Keratinocyte (primary cell): ENCODE data around the gene NFIC. TPM values are rescaled to one million over a fixed set of nuclear protein-coding genes. Genes with fewer than 3 reads are reported as not detected.

Experiments used
- DNase-seq: peaks from one replicate; pipeline ENCODE4 v3.0.0-alpha.2; 2011; ENCODE audit warnings: low read depth, missing footprints, low spot score
- FAIRE-seq: peaks from 2 replicates; lab custom pipeline; 2011; peaks lifted over from hg19 to GRCh38; lab: Jason Lieb, UNC
- H2AFZ ChIP-seq: 2 replicates; pipeline ENCODE4 v1.6.0; 2012; ENCODE audit warnings: low read length, control low read depth, inconsistent platforms; ENCODE audit not compliant: control insufficient read depth
- H3K27ac ChIP-seq: 2 replicates; pipeline ENCODE4 v1.5.1; 2011; ENCODE audit warnings: low read length; ENCODE audit not compliant: control insufficient read depth, insufficient read depth
- H3K27me3 ChIP-seq: 3 replicates; pipeline ENCODE4 v1.6.0; 2011; ENCODE audit warnings: low read length; ENCODE audit not compliant: control insufficient read depth, insufficient read depth; ENCODE audit errors: extremely low read depth
- H3K36me3 ChIP-seq, 2 experiments: 2 replicates in 1 of 2; 3 replicates in 1 of 2; pipeline ENCODE4 v1.5.1; 2011; ENCODE audit warnings: low read length in 2 of 2, mild to moderate bottlenecking in 1 of 2; ENCODE audit not compliant: control insufficient read depth in 2 of 2, insufficient read depth in 2 of 2; ENCODE audit errors: extremely low read depth in 1 of 2
- H3K4me1 ChIP-seq: 3 replicates; pipeline ENCODE4 v1.5.1; 2011; ENCODE audit warnings: low read length; ENCODE audit not compliant: control insufficient read depth, insufficient read depth; ENCODE audit errors: extremely low read depth
- H3K4me2 ChIP-seq: 3 replicates; pipeline ENCODE4 v1.6.0; 2011; ENCODE audit warnings: low read depth, low read length; ENCODE audit not compliant: control insufficient read depth, insufficient read depth; ENCODE audit errors: extremely low read depth
- H3K4me3 ChIP-seq, 3 experiments: fragments of 200-600 bp in 1 of 3; sonication (generic) in 1 of 3; 2 replicates in 2 of 3; 3 replicates in 1 of 3; pipeline ENCODE4 v1.5.1; 2011 to 2016; ENCODE audit warnings: low read length in 3 of 3, mild to moderate bottlenecking in 3 of 3, control low read depth in 2 of 3, inconsistent platforms in 1 of 3, low read depth in 1 of 3, mixed read lengths in 1 of 3, mixed run types in 1 of 3, moderate library complexity in 1 of 3; ENCODE audit not compliant: control insufficient read depth in 2 of 3, insufficient read depth in 2 of 3; ENCODE audit errors: extremely low read depth in 1 of 3
- H3K79me2 ChIP-seq: 2 replicates; pipeline ENCODE4 v1.6.0; 2012; ENCODE audit warnings: low read length; ENCODE audit not compliant: control insufficient read depth, insufficient read depth
- H3K9ac ChIP-seq: 3 replicates; pipeline ENCODE4 v1.6.0; 2011; ENCODE audit warnings: low read length; ENCODE audit not compliant: control insufficient read depth, insufficient read depth; ENCODE audit errors: extremely low read depth
- H3K9me1 ChIP-seq: 3 replicates; pipeline ENCODE4 v1.6.0; 2011; ENCODE audit warnings: low read length; ENCODE audit not compliant: control insufficient read depth, insufficient read depth; ENCODE audit errors: extremely low read depth
- H3K9me3 ChIP-seq: 2 replicates; pipeline ENCODE4 v1.5.1; 2012; ENCODE audit warnings: low read depth, low read length; ENCODE audit not compliant: control insufficient read depth
- H4K20me1 ChIP-seq: 3 replicates; pipeline ENCODE4 v1.6.0; 2011; ENCODE audit warnings: low read length; ENCODE audit not compliant: control insufficient read depth, insufficient read depth; ENCODE audit errors: extremely low read depth
- EZH2 ChIP-seq: IDR thresholded peaks from one replicate; pipeline ENCODE4 v1.6.1; 2012; ENCODE audit warnings: inconsistent platforms, mild to moderate bottlenecking, low read length, moderate library complexity
- dilution Hi-C: fragments of 300-500 bp; cut with MboI; formaldehyde crosslinking; loops from one replicate; pipeline ENCODE4 v1.7.0; 2020; ENCODE audit warnings: low sequenced_read_pairs; ENCODE audit not compliant: extremely low pct_ligation_motif_present
- polyA plus RNA-seq, 5 experiments: library from polyadenylated mRNA; depleted of rRNA in 3 of 5; stranded (reverse) in 3 of 5; stranded (forward) in 1 of 5; unstranded in 1 of 5; fragments of >200 nt; gene quantifications; 1 replicate in 1 of 5; 2 replicates in 3 of 5; 3 replicates in 1 of 5; pipeline versions ENCODE4 v1.2.1 to v1.2.3, GENCODE V29; 2011 to 2012; ENCODE audit warnings: missing spikeins in 2 of 5, low read depth in 1 of 5, low replicate concordance in 1 of 5
- TF ChIP-seq, protein P1 (sequence below), 3 experiments: IDR thresholded peaks in 1 of 3; conservative IDR thresholded peaks in 1 of 3; optimal IDR thresholded peaks in 1 of 3; 2 replicates in 2 of 3; 3 replicates in 1 of 3; pipeline versions ENCODE3 to v1.5.1; 2011; ENCODE audit warnings: low read length in 3 of 3, mild to moderate bottlenecking in 3 of 3, moderate library complexity in 2 of 3, control low read depth in 1 of 3, inconsistent platforms in 1 of 3; ENCODE audit not compliant: insufficient read depth in 2 of 3; ENCODE audit errors: extremely low read depth in 1 of 3

NFIC gene
- polyA plus RNA-seq, 1 donor (not counting 4 experiments of a cell fraction or from before 2014, with no cell fraction given) = 2.4 TPM

DNA sequence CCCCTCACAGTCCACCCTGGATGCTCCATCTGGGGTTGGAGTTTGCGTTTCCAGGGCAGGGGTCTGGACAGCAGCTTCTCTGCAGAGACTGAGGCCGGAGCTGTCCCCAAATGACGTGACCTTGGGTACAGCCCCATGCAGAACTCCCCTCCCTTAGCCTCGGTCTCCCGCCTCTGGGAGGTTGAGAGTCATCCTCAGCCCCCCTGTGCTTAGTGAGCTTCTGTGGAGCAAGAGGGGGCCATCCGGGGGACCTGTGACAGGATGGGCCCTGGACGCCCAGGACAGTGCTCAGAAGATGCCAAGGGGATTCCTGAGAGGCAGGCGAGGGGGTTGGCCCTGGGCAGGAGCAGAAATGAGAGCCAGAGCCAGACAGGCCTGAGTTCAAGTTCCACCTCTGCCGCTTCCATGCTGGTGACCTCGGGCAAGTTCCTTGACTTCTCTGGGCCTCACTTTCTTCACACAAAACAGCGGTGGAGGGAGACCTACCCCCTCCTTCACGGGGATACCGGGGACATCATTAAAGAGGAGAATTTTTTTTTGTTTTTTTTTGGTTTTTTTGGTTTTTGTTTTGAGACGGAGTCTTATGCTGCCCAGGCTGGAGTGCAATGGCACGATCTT lies 93.7 kb downstream of the NFIC start:
- H3K4me2 ChIP-seq = no peak overlapping the region
- no peaks in the 10 kb centered on the region for H4K20me1 ChIP-seq
- H3K9me3 ChIP-seq = no peaks in the 10 kb centered on the region
- no peaks in the 10 kb centered on the region for H3K4me1 ChIP-seq
- DNase-seq = no peak
- dilution Hi-C loops = no loop called here
- no peaks in the 10 kb centered on the region for H3K27me3 ChIP-seq
- no peak for TF ChIP-seq EZH2
- TF ChIP-seq, protein P1, sequence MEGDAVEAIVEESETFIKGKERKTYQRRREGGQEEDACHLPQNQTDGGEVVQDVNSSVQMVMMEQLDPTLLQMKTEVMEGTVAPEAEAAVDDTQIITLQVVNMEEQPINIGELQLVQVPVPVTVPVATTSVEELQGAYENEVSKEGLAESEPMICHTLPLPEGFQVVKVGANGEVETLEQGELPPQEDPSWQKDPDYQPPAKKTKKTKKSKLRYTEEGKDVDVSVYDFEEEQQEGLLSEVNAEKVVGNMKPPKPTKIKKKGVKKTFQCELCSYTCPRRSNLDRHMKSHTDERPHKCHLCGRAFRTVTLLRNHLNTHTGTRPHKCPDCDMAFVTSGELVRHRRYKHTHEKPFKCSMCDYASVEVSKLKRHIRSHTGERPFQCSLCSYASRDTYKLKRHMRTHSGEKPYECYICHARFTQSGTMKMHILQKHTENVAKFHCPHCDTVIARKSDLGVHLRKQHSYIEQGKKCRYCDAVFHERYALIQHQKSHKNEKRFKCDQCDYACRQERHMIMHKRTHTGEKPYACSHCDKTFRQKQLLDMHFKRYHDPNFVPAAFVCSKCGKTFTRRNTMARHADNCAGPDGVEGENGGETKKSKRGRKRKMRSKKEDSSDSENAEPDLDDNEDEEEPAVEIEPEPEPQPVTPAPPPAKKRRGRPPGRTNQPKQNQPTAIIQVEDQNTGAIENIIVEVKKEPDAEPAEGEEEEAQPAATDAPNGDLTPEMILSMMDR (optimal IDR thresholded peaks at IDR 0.05 in 1 of 3, IDR thresholded peaks at IDR 0.05 in 1 of 3, conservative IDR thresholded peaks at IDR 0.05 in 1 of 3; ENCODE audit: extremely low read depth in 1 of 3, insufficient read depth in 2 of 3, low read length in 3 of 3) = no peak
- H3K9ac ChIP-seq = no peak overlapping the region
- no peaks in the 10 kb centered on the region for H3K9me1 ChIP-seq
- no peaks in the 10 kb centered on the region for H3K79me2 ChIP-seq
- no peak overlapping the region for H3K27ac ChIP-seq
- H3K4me3 ChIP-seq = no peak overlapping the region
- H2AFZ ChIP-seq = no peak overlapping the region
- peaks cover 8 to 12% of the 10 kb centered on the region in 2 experiments for H3K36me3 ChIP-seq
- no peak for FAIRE-seq

DNA sequence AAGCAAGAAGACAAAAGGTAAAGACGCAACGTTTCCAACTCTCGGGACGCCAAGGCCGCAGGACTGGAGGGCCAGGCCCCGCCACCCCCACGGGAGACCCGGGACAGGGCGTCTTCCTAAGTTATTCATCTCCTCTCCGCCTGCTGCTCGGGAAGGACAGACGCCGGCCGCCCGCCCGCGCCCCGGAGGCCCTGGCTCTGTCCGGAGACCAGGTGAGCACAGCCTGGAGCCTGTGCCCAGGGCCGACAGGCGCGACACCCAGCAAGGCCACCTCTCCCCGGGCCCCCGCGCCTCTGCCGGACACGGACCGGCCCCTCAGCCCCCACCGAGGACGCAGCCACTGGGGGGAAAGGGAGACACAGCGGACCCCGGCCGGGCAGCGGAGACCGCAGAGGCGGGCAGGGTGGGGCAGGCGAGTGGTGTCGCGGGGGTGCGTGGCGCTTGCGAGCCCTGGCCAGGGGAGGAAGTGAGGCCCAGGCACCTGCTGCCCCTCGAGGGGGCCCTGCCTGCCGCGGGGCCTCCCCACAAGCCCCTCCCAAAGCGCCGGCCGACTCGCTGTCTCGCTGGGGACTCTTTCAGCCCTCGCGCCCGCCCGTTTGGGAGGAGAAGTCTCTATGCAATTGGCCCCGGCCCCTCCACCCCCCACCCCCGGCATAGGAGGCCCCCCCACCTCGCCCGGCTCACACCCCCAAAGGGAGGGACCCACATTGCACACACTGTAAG lies 96.8 kb downstream of the NFIC start:
- H3K4me2 ChIP-seq = no peak overlapping the region
- H3K36me3 ChIP-seq = peaks cover 2 to 5% of the 10 kb centered on the region in 2 experiments
- H3K27me3 ChIP-seq = no peaks in the 10 kb centered on the region
- H4K20me1 ChIP-seq = no peaks in the 10 kb centered on the region
- no peaks in the 10 kb centered on the region for H3K4me1 ChIP-seq
- H2AFZ ChIP-seq = no peak overlapping the region
- no peaks in the 10 kb centered on the region for H3K79me2 ChIP-seq
- H3K9me3 ChIP-seq = peaks cover 2% of the 10 kb centered on the region
- H3K9me1 ChIP-seq = no peaks in the 10 kb centered on the region
- DNase-seq (no peak), FAIRE-seq (no peak)
- no peak overlapping the region for H3K9ac ChIP-seq
- no peak overlapping the region for H3K27ac ChIP-seq
- TF ChIP-seq, protein P1 (optimal IDR thresholded peaks at IDR 0.05 in 1 of 3, IDR thresholded peaks at IDR 0.05 in 1 of 3, conservative IDR thresholded peaks at IDR 0.05 in 1 of 3; ENCODE audit: extremely low read depth in 1 of 3, insufficient read depth in 2 of 3, low read length in 3 of 3) = no peak
- no peak for TF ChIP-seq EZH2
- no peak overlapping the region for H3K4me3 ChIP-seq
- dilution Hi-C loops = no loop called here
